GM23338 (cell line): ENCODE results near the gene ZDHHC8.

ENCODE experiments used
- CREB1 ChIP-seq: fragments of 250-450 bp; sonication (Bioruptor Pico); IDR thresholded peaks from 2 replicates; pipeline ENCODE4 v1.5.0; 2020; ENCODE audit warnings: low read depth, mild to moderate bottlenecking, moderate library complexity
- EZH2 ChIP-seq: fragments of 200-600 bp; sonication (generic); IDR thresholded peaks from one replicate; pipeline ENCODE4 v1.8.0; 2017; ENCODE audit warnings: antibody characterized with exemption, mild to moderate bottlenecking, low read depth; ENCODE audit not compliant: unreplicated experiment
- EZH2phosphoT487 ChIP-seq: fragments of 200-600 bp; sonication (generic); IDR thresholded peaks from one replicate; pipeline ENCODE4 v1.8.1; 2018; ENCODE audit warnings: antibody characterized with exemption; ENCODE audit not compliant: unreplicated experiment
- JUNB ChIP-seq: IDR thresholded peaks from one replicate; pipeline ENCODE4 v1.6.1; 2016; ENCODE audit warnings: antibody characterized with exemption; ENCODE audit not compliant: unreplicated experiment
- NANOG ChIP-seq: IDR thresholded peaks from 2 replicates; pipeline ENCODE4 v1.6.1; 2016; ENCODE audit warnings: antibody characterized with exemption, borderline replicate concordance
- POLR2AphosphoS5 ChIP-seq: IDR thresholded peaks from 2 replicates; pipeline ENCODE4 v1.6.1; 2016; ENCODE audit warnings: antibody characterized with exemption, low read depth
- REST ChIP-seq: IDR thresholded peaks from one replicate; pipeline ENCODE4 v1.6.1; 2018; ENCODE audit warnings: antibody characterized with exemption; ENCODE audit not compliant: unreplicated experiment
- STAT1 ChIP-seq: IDR thresholded peaks from one replicate; pipeline ENCODE4 v1.6.1; 2016; ENCODE audit warnings: antibody characterized with exemption; ENCODE audit not compliant: unreplicated experiment
- ZNF114 ChIP-seq: fragments of 250-450 bp; sonication (Bioruptor Pico); IDR thresholded peaks from 2 replicates; pipeline ENCODE4 v1.5.0; 2020; ENCODE audit warnings: mild to moderate bottlenecking, moderate library complexity
- ZNF331 ChIP-seq: fragments of 250-450 bp; sonication (Bioruptor Pico); IDR thresholded peaks from 2 replicates; pipeline ENCODE4 v1.5.0; 2020; ENCODE audit warnings: low read depth, mild to moderate bottlenecking, moderate library complexity
- TF ChIP-seq, protein P1 (sequence below), 2 experiments: fragments of 200-600 bp in 1 of 2; sonication (generic) in 1 of 2; conservative IDR thresholded peaks; 2 replicates each; pipeline versions ENCODE4 v1.5.1 to v1.6.1; 2016 to 2017; ENCODE audit warnings: antibody characterized with exemption in 2 of 2, low read depth in 2 of 2, mild to moderate bottlenecking in 2 of 2, moderate library complexity in 1 of 2
- TF ChIP-seq, protein P2 (sequence below): IDR thresholded peaks from 2 replicates; pipeline ENCODE4 v1.6.1; 2016; ENCODE audit warnings: antibody characterized with exemption
- TF ChIP-seq, protein P3 (sequence below): fragments of 250-450 bp; sonication (Bioruptor Pico); IDR thresholded peaks from 2 replicates; pipeline ENCODE4 v1.5.0; 2020; ENCODE audit warnings: mild to moderate bottlenecking, moderate library complexity

DNA sequence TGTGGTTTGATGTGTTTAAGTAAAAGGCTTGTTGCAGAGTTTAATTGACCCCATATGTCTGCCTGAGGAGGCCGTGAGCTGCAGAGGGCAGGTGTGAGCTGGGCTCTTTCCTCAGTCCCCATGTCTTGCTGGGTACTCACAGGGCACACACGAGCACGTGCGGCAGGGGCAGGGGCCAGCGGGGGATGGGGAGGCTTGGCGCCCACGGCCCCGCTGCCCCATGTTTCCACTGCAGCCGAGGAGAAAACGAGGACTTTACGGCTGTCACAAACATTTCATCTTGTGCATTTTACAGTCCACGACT lies 43.9 kb downstream of the ZDHHC8 start:
- TF ChIP-seq, protein P1, sequence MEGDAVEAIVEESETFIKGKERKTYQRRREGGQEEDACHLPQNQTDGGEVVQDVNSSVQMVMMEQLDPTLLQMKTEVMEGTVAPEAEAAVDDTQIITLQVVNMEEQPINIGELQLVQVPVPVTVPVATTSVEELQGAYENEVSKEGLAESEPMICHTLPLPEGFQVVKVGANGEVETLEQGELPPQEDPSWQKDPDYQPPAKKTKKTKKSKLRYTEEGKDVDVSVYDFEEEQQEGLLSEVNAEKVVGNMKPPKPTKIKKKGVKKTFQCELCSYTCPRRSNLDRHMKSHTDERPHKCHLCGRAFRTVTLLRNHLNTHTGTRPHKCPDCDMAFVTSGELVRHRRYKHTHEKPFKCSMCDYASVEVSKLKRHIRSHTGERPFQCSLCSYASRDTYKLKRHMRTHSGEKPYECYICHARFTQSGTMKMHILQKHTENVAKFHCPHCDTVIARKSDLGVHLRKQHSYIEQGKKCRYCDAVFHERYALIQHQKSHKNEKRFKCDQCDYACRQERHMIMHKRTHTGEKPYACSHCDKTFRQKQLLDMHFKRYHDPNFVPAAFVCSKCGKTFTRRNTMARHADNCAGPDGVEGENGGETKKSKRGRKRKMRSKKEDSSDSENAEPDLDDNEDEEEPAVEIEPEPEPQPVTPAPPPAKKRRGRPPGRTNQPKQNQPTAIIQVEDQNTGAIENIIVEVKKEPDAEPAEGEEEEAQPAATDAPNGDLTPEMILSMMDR (conservative IDR thresholded peaks at IDR 0.05; ENCODE audit: low read depth in 2 of 2): no peak; a peak in 1 of 4 replicates
- no peak for TF ChIP-seq JUNB
- no peak for TF ChIP-seq EZH2
- TF ChIP-seq REST: no peak
- no peak for TF ChIP-seq POLR2AphosphoS5
- no peak for TF ChIP-seq CREB1 (CRISPR knock-in tag)
- TF ChIP-seq, protein P2, sequence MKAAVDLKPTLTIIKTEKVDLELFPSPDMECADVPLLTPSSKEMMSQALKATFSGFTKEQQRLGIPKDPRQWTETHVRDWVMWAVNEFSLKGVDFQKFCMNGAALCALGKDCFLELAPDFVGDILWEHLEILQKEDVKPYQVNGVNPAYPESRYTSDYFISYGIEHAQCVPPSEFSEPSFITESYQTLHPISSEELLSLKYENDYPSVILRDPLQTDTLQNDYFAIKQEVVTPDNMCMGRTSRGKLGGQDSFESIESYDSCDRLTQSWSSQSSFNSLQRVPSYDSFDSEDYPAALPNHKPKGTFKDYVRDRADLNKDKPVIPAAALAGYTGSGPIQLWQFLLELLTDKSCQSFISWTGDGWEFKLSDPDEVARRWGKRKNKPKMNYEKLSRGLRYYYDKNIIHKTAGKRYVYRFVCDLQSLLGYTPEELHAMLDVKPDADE: no peak
- no peak for TF ChIP-seq EZH2phosphoT487
- TF ChIP-seq NANOG: no peak
- TF ChIP-seq ZNF331 (CRISPR knock-in tag): no peak
- TF ChIP-seq, protein P3, sequence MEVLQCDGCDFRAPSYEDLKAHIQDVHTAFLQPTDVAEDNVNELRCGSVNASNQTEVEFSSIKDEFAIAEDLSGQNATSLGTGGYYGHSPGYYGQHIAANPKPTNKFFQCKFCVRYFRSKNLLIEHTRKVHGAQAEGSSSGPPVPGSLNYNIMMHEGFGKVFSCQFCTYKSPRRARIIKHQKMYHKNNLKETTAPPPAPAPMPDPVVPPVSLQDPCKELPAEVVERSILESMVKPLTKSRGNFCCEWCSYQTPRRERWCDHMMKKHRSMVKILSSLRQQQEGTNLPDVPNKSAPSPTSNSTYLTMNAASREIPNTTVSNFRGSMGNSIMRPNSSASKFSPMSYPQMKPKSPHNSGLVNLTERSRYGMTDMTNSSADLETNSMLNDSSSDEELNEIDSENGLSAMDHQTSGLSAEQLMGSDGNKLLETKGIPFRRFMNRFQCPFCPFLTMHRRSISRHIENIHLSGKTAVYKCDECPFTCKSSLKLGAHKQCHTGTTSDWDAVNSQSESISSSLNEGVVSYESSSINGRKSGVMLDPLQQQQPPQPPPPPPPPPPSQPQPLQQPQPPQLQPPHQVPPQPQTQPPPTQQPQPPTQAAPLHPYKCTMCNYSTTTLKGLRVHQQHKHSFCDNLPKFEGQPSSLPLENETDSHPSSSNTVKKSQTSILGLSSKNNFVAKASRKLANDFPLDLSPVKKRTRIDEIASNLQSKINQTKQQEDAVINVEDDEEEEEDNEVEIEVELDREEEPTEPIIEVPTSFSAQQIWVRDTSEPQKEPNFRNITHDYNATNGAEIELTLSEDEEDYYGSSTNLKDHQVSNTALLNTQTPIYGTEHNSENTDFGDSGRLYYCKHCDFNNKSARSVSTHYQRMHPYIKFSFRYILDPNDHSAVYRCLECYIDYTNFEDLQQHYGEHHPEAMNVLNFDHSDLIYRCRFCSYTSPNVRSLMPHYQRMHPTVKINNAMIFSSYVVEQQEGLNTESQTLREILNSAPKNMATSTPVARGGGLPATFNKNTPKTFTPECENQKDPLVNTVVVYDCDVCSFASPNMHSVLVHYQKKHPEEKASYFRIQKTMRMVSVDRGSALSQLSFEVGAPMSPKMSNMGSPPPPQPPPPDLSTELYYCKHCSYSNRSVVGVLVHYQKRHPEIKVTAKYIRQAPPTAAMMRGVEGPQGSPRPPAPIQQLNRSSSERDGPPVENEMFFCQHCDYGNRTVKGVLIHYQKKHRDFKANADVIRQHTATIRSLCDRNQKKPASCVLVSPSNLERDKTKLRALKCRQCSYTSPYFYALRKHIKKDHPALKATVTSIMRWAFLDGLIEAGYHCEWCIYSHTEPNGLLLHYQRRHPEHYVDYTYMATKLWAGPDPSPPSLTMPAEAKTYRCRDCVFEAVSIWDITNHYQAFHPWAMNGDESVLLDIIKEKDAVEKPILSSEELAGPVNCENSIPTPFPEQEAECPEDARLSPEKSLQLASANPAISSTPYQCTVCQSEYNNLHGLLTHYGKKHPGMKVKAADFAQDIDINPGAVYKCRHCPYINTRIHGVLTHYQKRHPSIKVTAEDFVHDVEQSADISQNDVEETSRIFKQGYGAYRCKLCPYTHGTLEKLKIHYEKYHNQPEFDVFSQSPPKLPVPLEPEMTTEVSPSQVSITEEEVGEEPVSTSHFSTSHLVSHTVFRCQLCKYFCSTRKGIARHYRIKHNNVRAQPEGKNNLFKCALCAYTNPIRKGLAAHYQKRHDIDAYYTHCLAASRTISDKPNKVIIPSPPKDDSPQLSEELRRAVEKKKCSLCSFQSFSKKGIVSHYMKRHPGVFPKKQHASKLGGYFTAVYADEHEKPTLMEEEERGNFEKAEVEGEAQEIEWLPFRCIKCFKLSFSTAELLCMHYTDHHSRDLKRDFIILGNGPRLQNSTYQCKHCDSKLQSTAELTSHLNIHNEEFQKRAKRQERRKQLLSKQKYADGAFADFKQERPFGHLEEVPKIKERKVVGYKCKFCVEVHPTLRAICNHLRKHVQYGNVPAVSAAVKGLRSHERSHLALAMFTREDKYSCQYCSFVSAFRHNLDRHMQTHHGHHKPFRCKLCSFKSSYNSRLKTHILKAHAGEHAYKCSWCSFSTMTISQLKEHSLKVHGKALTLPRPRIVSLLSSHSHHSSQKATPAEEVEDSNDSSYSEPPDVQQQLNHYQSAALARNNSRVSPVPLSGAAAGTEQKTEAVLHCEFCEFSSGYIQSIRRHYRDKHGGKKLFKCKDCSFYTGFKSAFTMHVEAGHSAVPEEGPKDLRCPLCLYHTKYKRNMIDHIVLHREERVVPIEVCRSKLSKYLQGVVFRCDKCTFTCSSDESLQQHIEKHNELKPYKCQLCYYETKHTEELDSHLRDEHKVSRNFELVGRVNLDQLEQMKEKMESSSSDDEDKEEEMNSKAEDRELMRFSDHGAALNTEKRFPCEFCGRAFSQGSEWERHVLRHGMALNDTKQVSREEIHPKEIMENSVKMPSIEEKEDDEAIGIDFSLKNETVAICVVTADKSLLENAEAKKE (CRISPR knock-in tag): no peak
- TF ChIP-seq STAT1: no peak
- no peak for TF ChIP-seq ZNF114 (CRISPR knock-in tag)
